IMR-90 (cell line): ENCODE measurements around the gene ZNF358. TPM values are rescaled to one million over a fixed set of nuclear protein-coding genes. Genes with fewer than 3 reads are reported as not detected.

Source experiments
- ATAC-seq: fragments of 200-7000 bp; cut with Tn5 transposase; 2 replicates; pipeline ENCODE4 v1.9.1; 2020; ENCODE audit warnings: low read depth, mild to moderate bottlenecking, moderate library complexity
- BruUV-seq: library from RNA; stranded (reverse); fragments of 400-500 nt; replicated peaks from 2 replicates; lab custom pipeline; 2021; lab: Mats Ljungman, UMichigan
- CTCF ChIA-PET: fragments of 300-600 bp; formaldehyde crosslinking; extraction: SDS; loops from one replicate; lab custom pipeline; 2021; ENCODE audit warnings: antibody characterized with exemption; lab: Yijun Ruan, JAX
- POLR2A ChIA-PET: fragments of 300-600 bp; sonication (Branson Sonifier 250); formaldehyde crosslinking; loops from one replicate; lab custom pipeline; 2022; ENCODE audit warnings: antibody characterized with exemption; ENCODE audit not compliant: unreplicated experiment; lab: Charles Lee
- DNase-seq: peaks from one replicate; pipeline ENCODE4 v3.0.0; 2013
- H2AFZ ChIP-seq: replicated peaks from 2 replicates; pipeline ENCODE3; 2013; ENCODE audit warnings: low read length, mild to moderate bottlenecking; ENCODE audit not compliant: poor library complexity
- H2AK5ac ChIP-seq: 2 replicates; pipeline ENCODE4 v1.6.1; 2013; ENCODE audit warnings: low read depth, low read length, inconsistent platforms
- H2AK9ac ChIP-seq: replicated peaks from 2 replicates; pipeline ENCODE3; 2013; ENCODE audit warnings: mild to moderate bottlenecking, low read depth, low read length, moderate library complexity; ENCODE audit not compliant: poor library complexity
- H2BK120ac ChIP-seq: 2 replicates; pipeline ENCODE4 v1.6.1; 2013; ENCODE audit warnings: low read depth, low read length, inconsistent platforms
- H2BK15ac ChIP-seq: 3 replicates; pipeline ENCODE4 v1.6.1; 2013; ENCODE audit warnings: low read depth, low read length, inconsistent platforms
- H2BK20ac ChIP-seq: 2 replicates; pipeline ENCODE4 v1.6.1; 2013; ENCODE audit warnings: low read depth, mild to moderate bottlenecking, inconsistent platforms, low read length, moderate library complexity
- H2BK5ac ChIP-seq: 2 replicates; pipeline ENCODE4 v1.6.1; 2013; ENCODE audit warnings: mild to moderate bottlenecking, low read depth, low read length, inconsistent platforms; ENCODE audit not compliant: poor library complexity, severe bottlenecking
- H3K14ac ChIP-seq: replicated peaks from 2 replicates; pipeline ENCODE4 v1.6.1; 2013; ENCODE audit warnings: low read depth, low read length, inconsistent platforms
- H3K18ac ChIP-seq: 2 replicates; pipeline ENCODE4 v1.6.1; 2013; ENCODE audit warnings: low read depth, low read length, control low read depth
- H3K23ac ChIP-seq: 2 replicates; pipeline ENCODE4 v1.6.1; 2013; ENCODE audit warnings: low read depth, low read length, inconsistent platforms
- H3K27ac ChIP-seq: 2 replicates; pipeline ENCODE4 v1.5.1; 2013; ENCODE audit warnings: mild to moderate bottlenecking, control low read depth, low read length; ENCODE audit not compliant: insufficient read depth
- H3K27me3 ChIP-seq: 2 replicates; pipeline ENCODE4 v1.6.1; 2013; ENCODE audit warnings: low read length; ENCODE audit not compliant: control insufficient read depth, insufficient read depth
- H3K36me3 ChIP-seq: 2 replicates; pipeline ENCODE4 v1.6.1; 2013; ENCODE audit warnings: low read length, mixed read lengths; ENCODE audit not compliant: control insufficient read depth, insufficient read depth
- H3K4ac ChIP-seq: 2 replicates; pipeline ENCODE4 v1.6.1; 2013; ENCODE audit warnings: low read depth, low read length, inconsistent platforms
- H3K4me1 ChIP-seq: 2 replicates; pipeline ENCODE4 v1.6.1; 2013; ENCODE audit warnings: low read length, mixed read lengths; ENCODE audit not compliant: control insufficient read depth, insufficient read depth
- H3K4me2 ChIP-seq: 2 replicates; pipeline ENCODE4 v1.6.1; 2013; ENCODE audit warnings: low read depth, mild to moderate bottlenecking, control low read depth, low read length, moderate library complexity
- H3K4me3 ChIP-seq: 2 replicates; pipeline ENCODE4 v1.5.1; 2013; ENCODE audit warnings: low read depth, mild to moderate bottlenecking, control low read depth, low read length, moderate library complexity; ENCODE audit not compliant: insufficient read depth
- H3K56ac ChIP-seq: 2 replicates; pipeline ENCODE4 v1.6.1; 2013; ENCODE audit warnings: low read length, inconsistent platforms; ENCODE audit not compliant: insufficient read depth; ENCODE audit errors: extremely low read depth
- H3K79me1 ChIP-seq, 2 experiments: 2 replicates each; pipeline ENCODE4 v1.6.1; 2013; ENCODE audit warnings: low read length in 2 of 2, inconsistent platforms in 1 of 2, low read depth in 1 of 2
- H3K9ac ChIP-seq: 2 replicates; pipeline ENCODE4 v1.6.1; 2013; ENCODE audit warnings: low read depth, low read length, control low read depth
- H3K9me1 ChIP-seq: 2 replicates; pipeline ENCODE4 v1.6.1; 2013; ENCODE audit warnings: low read length, inconsistent platforms; ENCODE audit not compliant: insufficient read depth
- H3K9me3 ChIP-seq: 2 replicates; pipeline ENCODE4 v1.6.1; 2013; ENCODE audit warnings: low read length; ENCODE audit not compliant: control insufficient read depth, insufficient read depth
- H4K20me1 ChIP-seq: 2 replicates; pipeline ENCODE4 v1.6.1; 2013; ENCODE audit warnings: low read length, inconsistent platforms; ENCODE audit not compliant: insufficient read depth
- H4K5ac ChIP-seq: 2 replicates; pipeline ENCODE4 v1.6.1; 2013; ENCODE audit warnings: mild to moderate bottlenecking, low read depth, low read length, control low read depth
- H4K8ac ChIP-seq, 2 experiments: 2 replicates each; pipeline ENCODE4 v1.6.1; 2013; ENCODE audit warnings: low read depth in 2 of 2, low read length in 2 of 2, control low read depth in 1 of 2, inconsistent platforms in 1 of 2
- H4K91ac ChIP-seq: 2 replicates; pipeline ENCODE4 v1.6.1; 2013; ENCODE audit warnings: low read depth, low read length, inconsistent platforms; ENCODE audit not compliant: insufficient read depth
- MAZ ChIP-seq: IDR thresholded peaks from 2 replicates; pipeline ENCODE4 v1.6.1; 2012; ENCODE audit warnings: low read depth, mild to moderate bottlenecking, low read length, improper control_type of control experiment, moderate library complexity, borderline replicate concordance
- POLR2A ChIP-seq: IDR thresholded peaks from 2 replicates; pipeline ENCODE4 v1.6.1; 2012; ENCODE audit warnings: mild to moderate bottlenecking, low read depth, low read length
- WGBS, 2 experiments: methylation state at CpG; one replicate each; pipeline versions ENCODE4 v1.1.5 to v1.1.7; 2013; ENCODE audit warnings: missing lambda C conversion rate in 2 of 2; ENCODE audit not compliant: insufficient read length in 1 of 2; ENCODE audit errors: extremely low coverage in 2 of 2; 5-methylcytosine and 5-hydroxymethylcytosine counted together
- dilution Hi-C: fragments of 300-500 bp; cut with HindIII; formaldehyde crosslinking; loops from one replicate; pipeline ENCODE4 v1.14.3; 2018; ENCODE audit warnings: low sequenced_read_pairs; ENCODE audit not compliant: unreplicated experiment
- in situ Hi-C: fragments of 300-500 bp; cut with MboI; formaldehyde crosslinking; loops from 3 replicates; pipeline ENCODE4 v1.14.3; 2019; ENCODE audit warnings: low sequenced_read_pairs, inconsistent platforms, mixed read lengths
- intact Hi-C: fragments of 100-400 bp; cut with micrococcal nuclease; formaldehyde crosslinking; loops from 2 replicates; pipeline ENCODE4 v1.10.0; 2022
- polyA plus RNA-seq, 3 experiments: library from polyadenylated mRNA; depleted of rRNA; stranded (reverse); fragments of >200 nt; gene quantifications; 2 replicates each; pipeline ENCODE4 v1.2.3, GENCODE V29; 2012; ENCODE audit warnings: low replicate concordance in 1 of 3
- total RNA-seq: library from RNA; depleted of rRNA; stranded (reverse); fragments of >200 nt; gene quantifications from 2 replicates; pipeline ENCODE4 v1.2.3, GENCODE V29; 2012

Gene ZNF358
- total and polyA plus RNA-seq, 2 of the 4 experiments (the other 2 are of a cell fraction) = 5.4 to 30.7 TPM

DNA sequence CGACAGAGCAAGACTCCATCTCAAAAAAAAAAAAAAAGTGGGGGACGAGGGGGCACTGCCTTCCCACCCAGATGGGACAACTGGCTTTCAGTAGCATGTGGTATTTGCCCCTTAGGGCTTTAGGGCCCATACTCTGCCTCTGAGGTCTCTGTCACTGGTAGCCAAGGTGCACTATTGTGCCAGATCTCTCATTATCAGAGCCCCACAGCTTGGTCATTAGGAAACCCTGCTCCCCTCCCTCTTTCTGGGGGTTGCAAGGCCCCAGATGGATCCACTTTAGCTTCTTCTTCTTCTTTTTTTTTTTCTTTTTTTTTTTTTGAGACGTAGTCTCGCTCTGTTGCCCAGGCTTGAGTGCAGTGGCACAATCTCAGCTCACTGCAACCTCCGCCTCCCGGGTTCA is 11.2 kb upstream of the ZNF358 start:
- Histone ChIP-seq H3K9me3 (no peaks in the 10 kb centered on the region), H4K20me1 (no peaks in the 10 kb centered on the region), H2BK5ac (no peak overlapping the region), H2BK120ac (no peak overlapping the region), H3K79me1 (no peaks in the 10 kb centered on the region), H3K4me1 (peaks cover 3% of the 10 kb centered on the region; the same call in 1 of the 2 replicates), H3K36me3 (no peaks in the 10 kb centered on the region), H3K56ac (no peak overlapping the region), H3K23ac (no peak overlapping the region), H2AK9ac (no peak overlapping the region), H3K9me1 (no peaks in the 10 kb centered on the region), H3K4me2 (no peak overlapping the region), H2AK5ac (no peak overlapping the region), H3K14ac (no peak overlapping the region), H3K27ac (no peak overlapping the region), H3K4me3 (no peak overlapping the region), H2AFZ (no peak overlapping the region), H4K91ac (no peak overlapping the region), H4K5ac (no peak overlapping the region), H3K4ac (no peak overlapping the region), H3K9ac (no peak overlapping the region), H3K18ac (no peak overlapping the region), H3K27me3 (peaks cover 24% of the 10 kb centered on the region; the same call in 1 of the 2 replicates), H2BK20ac (no peak overlapping the region), H2BK15ac (no peak overlapping the region), H4K8ac (no peak overlapping the region)
- intact Hi-C loops = no loop called here
- BruUV-seq = no TSS peak
- POLR2A ChIA-PET = no interaction called here
- TF ChIP-seq POLR2A (no peak), MAZ (no peak)
- dilution Hi-C loops = no loop called here
- in situ Hi-C loops = no loop called here
- ATAC-seq = no peak
- no peak for DNase-seq
- 51% methylated on average over 2 of the region's 6 CpGs; no CpG with 5 or more reads in 1 of the 2 experiments for WGBS, 2 experiments
- CTCF ChIA-PET = no interaction called here
